HCT116 (cell line): Measurements from ENCODE around the gene DCAF17. TPM values are rescaled to one million over a fixed set of nuclear protein-coding genes. Genes with fewer than 3 reads are reported as not detected.

Source experiments
- ATAC-seq: fragments of 200-7000 bp; cut with Tn5 transposase; 2 replicates; pipeline ENCODE4 v1.9.1; 2020; ENCODE audit warnings: mild to moderate bottlenecking, moderate library complexity
- BruUV-seq: library from RNA; stranded (reverse); fragments of 400-500 nt; replicated peaks from 2 replicates; lab custom pipeline; 2021; lab: Mats Ljungman, UMichigan
- CTCF ChIA-PET: fragments of 300-600 bp; sonication (Branson Sonifier 250); formaldehyde crosslinking; loops from one replicate; lab custom pipeline; 2021; ENCODE audit warnings: antibody characterized with exemption; lab: Charles Lee
- POLR2A ChIA-PET: fragments of 300-600, 350-600 bp; sonication (Branson Sonifier 250); formaldehyde crosslinking; loops from one replicate; lab custom pipeline; 2021; ENCODE audit warnings: antibody characterized with exemption; lab: Charles Lee
- RAD21 ChIA-PET, 2 experiments: fragments of 300-600 bp; sonication (Branson Sonifier 250); formaldehyde crosslinking; loops; one replicate each; lab custom pipeline; 2023; ENCODE audit warnings: low total read pairs in 2 of 2; ENCODE audit not compliant: uncharacterized antibody in 2 of 2, unreplicated experiment in 2 of 2, low non-redundant PET in 1 of 2; lab: Charles Lee
- DNase-seq: peaks from one replicate; pipeline ENCODE4 v3.0.0-alpha.2; 2010; ENCODE audit warnings: low read depth, low spot score
- H2AFZ ChIP-seq: fragments of 200-600 bp; shearing (Covaris generic), sonication (generic); 2 replicates; pipeline ENCODE4 v1.6.1; 2017; ENCODE audit warnings: low read depth, mixed run types, mixed read lengths, antibody characterized with exemption, low read length; ENCODE audit not compliant: poor library complexity, severe bottlenecking
- H3K27ac ChIP-seq: 2 replicates; pipeline ENCODE4 v1.5.1; 2012; ENCODE audit warnings: low read depth, low read length
- H3K27me3 ChIP-seq: fragments of 200-600 bp; sonication (generic); 2 replicates; pipeline ENCODE4 v1.6.1; 2016; ENCODE audit warnings: mixed run types, low read length, mixed read lengths; ENCODE audit not compliant: insufficient read depth
- H3K36me3 ChIP-seq, 2 experiments: fragments of 200-500 bp in 1 of 2; fragments of 200-600 bp in 1 of 2; sonication (Bioruptor generic) in 1 of 2; sonication (generic) in 1 of 2; 2 replicates each; pipeline versions ENCODE4 v1.5.1 to v1.6.1; 2014 to 2016; ENCODE audit warnings: low read length in 2 of 2, inconsistent platforms in 1 of 2, mixed read lengths in 1 of 2, mixed run types in 1 of 2; ENCODE audit not compliant: insufficient read depth in 2 of 2, control insufficient read depth in 1 of 2
- H3K4me1 ChIP-seq, 2 experiments: fragments of 200-600 bp in 1 of 2; sonication (generic) in 1 of 2; 2 replicates each; pipeline versions ENCODE4 v1.5.1 to v1.6.1; 2012 to 2017; ENCODE audit warnings: low read length in 2 of 2, inconsistent platforms in 1 of 2, mild to moderate bottlenecking in 1 of 2, mixed read lengths in 1 of 2, mixed run types in 1 of 2, moderate library complexity in 1 of 2; ENCODE audit not compliant: insufficient read depth in 2 of 2, control insufficient read depth in 1 of 2
- H3K4me2 ChIP-seq: fragments of 200-600 bp; sonication (generic); 2 replicates; pipeline ENCODE4 v1.6.1; 2017; ENCODE audit warnings: mixed run types, low read length, mixed read lengths
- H3K4me3 ChIP-seq, 2 experiments: fragments of 200-600 bp in 1 of 2; sonication (generic) in 1 of 2; replicated peaks in 1 of 2; 2 replicates each; pipeline ENCODE4 v1.5.1; 2011 to 2016; ENCODE audit warnings: low read length in 2 of 2, control low read depth in 1 of 2, low read depth in 1 of 2, mild to moderate bottlenecking in 1 of 2, mixed read lengths in 1 of 2, mixed run types in 1 of 2
- H3K79me2 ChIP-seq: fragments of 200-600 bp; sonication (generic); 2 replicates; pipeline ENCODE4 v1.6.1; 2017; ENCODE audit warnings: mild to moderate bottlenecking, mixed run types, low read length, moderate library complexity, mixed read lengths; ENCODE audit not compliant: insufficient read depth
- H3K9ac ChIP-seq: fragments of 200-600 bp; sonication (generic); 2 replicates; pipeline ENCODE4 v1.6.1; 2016; ENCODE audit warnings: low read length, mixed read lengths
- H3K9me2 ChIP-seq: fragments of 200-600 bp; sonication (generic), shearing (Covaris generic); 2 replicates; pipeline ENCODE4 v1.6.1; 2017; ENCODE audit warnings: mixed run types, mild to moderate bottlenecking, moderate library complexity; ENCODE audit not compliant: insufficient read depth
- H3K9me3 ChIP-seq, 2 experiments: fragments of 200-500 bp in 1 of 2; fragments of 200-600 bp in 1 of 2; sonication (Bioruptor generic) in 1 of 2; sonication (generic) in 1 of 2; 2 replicates each; pipeline ENCODE4 v1.6.1; 2014 to 2017; ENCODE audit warnings: low read length in 2 of 2, mixed read lengths in 2 of 2, inconsistent platforms in 1 of 2, low read depth in 1 of 2, mild to moderate bottlenecking in 1 of 2, mixed run types in 1 of 2, moderate library complexity in 1 of 2; ENCODE audit not compliant: control insufficient read depth in 1 of 2, insufficient read depth in 1 of 2
- H4K20me1 ChIP-seq: fragments of 200-600 bp; sonication (generic), shearing (Covaris generic); 2 replicates; pipeline ENCODE4 v1.6.1; 2017; ENCODE audit warnings: mixed run types, mild to moderate bottlenecking, moderate library complexity; ENCODE audit not compliant: insufficient read depth
- ATF3 ChIP-seq: IDR thresholded peaks from 2 replicates; pipeline ENCODE4 v1.6.1; 2012
- CEBPB ChIP-seq: IDR thresholded peaks from 2 replicates; pipeline ENCODE4 v1.6.1; 2012; ENCODE audit warnings: low read depth
- CTCF ChIP-seq, 3 experiments: fragments of 200-600 bp in 1 of 3; sonication (generic) in 1 of 3; IDR thresholded peaks in 2 of 3; conservative IDR thresholded peaks in 1 of 3; 2 replicates each; pipeline ENCODE4 v1.5.1; 2012 to 2017; ENCODE audit warnings: low read depth in 2 of 3, low read length in 2 of 3, antibody characterized with exemption in 1 of 3, borderline replicate concordance in 1 of 3, control low read depth in 1 of 3, mild to moderate bottlenecking in 1 of 3, mixed read lengths in 1 of 3, mixed run types in 1 of 3, moderate library complexity in 1 of 3; ENCODE audit not compliant: insufficient read depth in 1 of 3
- ELF1 ChIP-seq: IDR thresholded peaks from 2 replicates; pipeline ENCODE4 v1.6.1; 2012; ENCODE audit warnings: low read depth, borderline replicate concordance
- EZH2 ChIP-seq: fragments of 200-600 bp; sonication (generic); IDR thresholded peaks from 2 replicates; pipeline ENCODE4 v1.6.1; 2017; ENCODE audit warnings: antibody characterized with exemption, mixed run types
- FOSL1 ChIP-seq: IDR thresholded peaks from 2 replicates; pipeline ENCODE4 v1.6.1; 2012; ENCODE audit warnings: low read depth
- JUND ChIP-seq: IDR thresholded peaks from 2 replicates; pipeline ENCODE4 v1.6.1; 2012
- MAX ChIP-seq: IDR thresholded peaks from 2 replicates; pipeline ENCODE4 v1.6.1; 2012
- POLR2AphosphoS5 ChIP-seq: IDR thresholded peaks from 2 replicates; pipeline ENCODE4 v1.6.1; 2011; ENCODE audit warnings: mild to moderate bottlenecking, low read depth, low read length, moderate library complexity
- RAD21 ChIP-seq: IDR thresholded peaks from 2 replicates; pipeline ENCODE4 v1.6.1; 2012; ENCODE audit warnings: low read depth, mild to moderate bottlenecking
- REST ChIP-seq: IDR thresholded peaks from 2 replicates; pipeline ENCODE4 v1.6.1; 2012; ENCODE audit warnings: low read depth
- SRF ChIP-seq: IDR thresholded peaks from 2 replicates; pipeline ENCODE4 v1.6.1; 2012; ENCODE audit warnings: low read depth
- TCF7L2 ChIP-seq: IDR thresholded peaks from 2 replicates; pipeline ENCODE4 v1.7.0; 2011; ENCODE audit warnings: borderline replicate concordance, inconsistent platforms; ENCODE audit not compliant: insufficient read depth, insufficient read length; ENCODE audit errors: extremely low read depth
- ZBTB33 ChIP-seq: IDR thresholded peaks from 2 replicates; pipeline ENCODE4 v1.6.1; 2011; ENCODE audit warnings: mild to moderate bottlenecking, low read length, moderate library complexity; ENCODE audit not compliant: insufficient replicate concordance; ENCODE audit errors: extremely low read depth
- ZFX ChIP-seq: fragments of 450-650 bp; IDR thresholded peaks from 2 replicates; pipeline ENCODE4 v1.6.1; 2017
- intact Hi-C: fragments of 100-400 bp; cut with micrococcal nuclease; formaldehyde crosslinking; loops from 2 replicates; pipeline ENCODE4 v1.10.0; 2022
- total RNA-seq: library from RNA; stranded (reverse); gene quantifications from one replicate; pipeline ENCODE4 v1.2.1, GENCODE V29; 2021; ENCODE audit not compliant: unreplicated experiment

Gene DCAF17
- total RNA-seq, 1 experiment from 2014 or later: 17.7 TPM

GRCh38 chr2:171505374-171505773, 71.3 kb downstream of the DCAF17 start:
- ChIA-PET CTCF (no interaction called here), POLR2A (no interaction called here), RAD21 (no interaction called here)
- Histone ChIP-seq H3K36me3 (no peaks in the 10 kb centered on the region), H3K27me3 (no peaks in the 10 kb centered on the region), H3K9me2 (no peaks in the 10 kb centered on the region), H3K4me3 (no peak overlapping the region), H3K9me3 (no peaks in the 10 kb centered on the region), H3K4me1 (no peaks in the 10 kb centered on the region), H2AFZ (no peak overlapping the region), H3K4me2 (no peak overlapping the region), H4K20me1 (no peaks in the 10 kb centered on the region), H3K79me2 (no peaks in the 10 kb centered on the region), H3K9ac (no peak overlapping the region), H3K27ac (no peak overlapping the region)
- no TSS peak for BruUV-seq
- ATAC-seq: no peak
- intact Hi-C loops: no loop called here
- no peak for DNase-seq
- TF ChIP-seq POLR2AphosphoS5 (no peak), ATF3 (no peak), FOSL1 (no peak), JUND (no peak), ELF1 (no peak), MAX (no peak), ZBTB33 (no peak), CTCF (IDR thresholded peaks at IDR 0.05 in 2 of 3, conservative IDR thresholded peaks at IDR 0.05 in 1 of 3; ENCODE audit: borderline replicate concordance in 1 of 3, insufficient read depth in 1 of 3, low read depth in 2 of 3, low read length in 2 of 3) (no peak), REST (no peak), ZFX (no peak), CEBPB (no peak), SRF (no peak), RAD21 (no peak), EZH2 (no peak), TCF7L2 (no peak)
